ENCODE data around the gene PPP1R15B.
"Not testable (repeated sequence)": the region's sequence is repeated elsewhere in the genome, so short reads cannot be mapped to it uniquely, and the experiment has no call there.

GRCh38 chr1:204422061-204422705 lies 10.6 kb upstream of the PPP1R15B start:
- TF ChIP-seq CTCF (conservative IDR thresholded peaks at IDR 0.05; ENCODE audit: low read depth, low read length); USF2 (IDR thresholded peaks at IDR 0.05; ENCODE audit: low read depth, low read length): not testable (repeated sequence)
